Measurements from ENCODE around the gene TCEANC. TPM values are rescaled to one million over a fixed set of nuclear protein-coding genes. Genes with fewer than 3 reads are reported as not detected.
"Not testable (repeated sequence)": the region's sequence is repeated elsewhere in the genome, so short reads cannot be mapped to it uniquely, and the experiment has no call there.

The TCEANC gene
- total and polyA plus RNA-seq, 2 experiments from 2014 or later: 1.8 to 5.4 TPM

- Histone ChIP-seq H3K36me3 (replicated peaks; ENCODE audit: insufficient read depth, low read depth) (no peaks in the 10 kb centered on the region), H3K4me3 (no peak overlapping the region), H3K27ac (no peak overlapping the region), H3K79me2 (no peaks in the 10 kb centered on the region), H3K4me2 (no peak overlapping the region), H3K4me1 (ENCODE audit: insufficient read depth) (no peaks in the 10 kb centered on the region), H3K27me3 (no peaks in the 10 kb centered on the region), H3K9me3 (ENCODE audit: low read depth) (no peaks in the 10 kb centered on the region), H2AFZ (no peak overlapping the region), H4K20me1 (ENCODE audit: insufficient read depth, poor library complexity, severe bottlenecking) (no peaks in the 10 kb centered on the region), H3K9me2 (replicated peaks; ENCODE audit: insufficient read depth) (no peaks in the 10 kb centered on the region)
- no peak for TF ChIP-seq CTCF (IDR thresholded peaks at IDR 0.05; ENCODE audit: poor library complexity)
- TF ChIP-seq EZH2phosphoT487 (IDR thresholded peaks at IDR 0.05; ENCODE audit: low read depth, severe bottlenecking, unreplicated experiment): no peak
- no peak for TF ChIP-seq EZH2 (IDR thresholded peaks at IDR 0.05; ENCODE audit: borderline replicate concordance)
- WGBS (ENCODE audit: low lambda C conversion rate, missing lambda C conversion rate): 88% methylated on average over 8 of the region's 8 CpGs
- no peak for DNase-seq (ENCODE audit: low spot score)
Measured at GRCh38 chrX:13627306-13627705, 25.6 kb upstream of the TCEANC start.

- not testable (repeated sequence) for H2AFZ ChIP-seq; DNase-seq (ENCODE audit: low spot score); H3K79me2 ChIP-seq; H3K9me2 ChIP-seq (replicated peaks; ENCODE audit: insufficient read depth); H3K9me3 ChIP-seq (ENCODE audit: low read depth); H3K4me1 ChIP-seq (ENCODE audit: insufficient read depth); H3K27me3 ChIP-seq; H3K36me3 ChIP-seq (replicated peaks; ENCODE audit: insufficient read depth, low read depth); H4K20me1 ChIP-seq (ENCODE audit: insufficient read depth, poor library complexity, severe bottlenecking); H3K27ac ChIP-seq; H3K4me3 ChIP-seq; H3K4me2 ChIP-seq
- WGBS (ENCODE audit: low lambda C conversion rate, missing lambda C conversion rate): 82% methylated on average over 9 of the region's 9 CpGs
Measured at GRCh38 chrX:13637224-13637623, 15.7 kb upstream of the TCEANC start.

- no peaks in the 10 kb centered on the region for H3K36me3 ChIP-seq (replicated peaks; ENCODE audit: insufficient read depth, low read depth)
Measured at GRCh38 chrX:13638021-13638420, 14.9 kb upstream of the TCEANC start.

GRCh38 chrX:13638826-13639225, 14.1 kb upstream of the TCEANC start:
- Histone ChIP-seq H4K20me1 (ENCODE audit: insufficient read depth, poor library complexity, severe bottlenecking) (no peaks in the 10 kb centered on the region), H3K27me3 (no peaks in the 10 kb centered on the region), H3K79me2 (no peaks in the 10 kb centered on the region), H3K36me3 (replicated peaks; ENCODE audit: insufficient read depth, low read depth) (no peaks in the 10 kb centered on the region), H3K4me3 (no peak overlapping the region), H3K4me2 (no peak overlapping the region), H3K4me1 (ENCODE audit: insufficient read depth) (no peaks in the 10 kb centered on the region), H3K27ac (no peak overlapping the region), H2AFZ (no peak overlapping the region), H3K9me3 (ENCODE audit: low read depth) (no peaks in the 10 kb centered on the region), H3K9me2 (replicated peaks; ENCODE audit: insufficient read depth) (no peaks in the 10 kb centered on the region)
- DNase-seq (ENCODE audit: low spot score): no peak
- WGBS (ENCODE audit: low lambda C conversion rate, missing lambda C conversion rate): 56% methylated on average over 3 of the region's 3 CpGs
- TF ChIP-seq EZH2 (IDR thresholded peaks at IDR 0.05; ENCODE audit: borderline replicate concordance) (no peak), EZH2phosphoT487 (IDR thresholded peaks at IDR 0.05; ENCODE audit: low read depth, severe bottlenecking, unreplicated experiment) (no peak), CTCF (IDR thresholded peaks at IDR 0.05; ENCODE audit: poor library complexity) (no peak)

More at GRCh38 chrX:13638021-13638420, 14.9 kb upstream of the TCEANC start:
- Histone ChIP-seq H3K4me1 (ENCODE audit: insufficient read depth) (no peaks in the 10 kb centered on the region), H2AFZ (no peak overlapping the region), H3K4me2 (no peak overlapping the region), H3K27me3 (no peaks in the 10 kb centered on the region), H3K79me2 (no peaks in the 10 kb centered on the region), H3K27ac (no peak overlapping the region), H4K20me1 (ENCODE audit: insufficient read depth, poor library complexity, severe bottlenecking) (no peaks in the 10 kb centered on the region), H3K4me3 (no peak overlapping the region), H3K9me3 (ENCODE audit: low read depth) (no peaks in the 10 kb centered on the region), H3K9me2 (replicated peaks; ENCODE audit: insufficient read depth) (no peaks in the 10 kb centered on the region)
- DNase-seq (ENCODE audit: low spot score): no peak
- TF ChIP-seq CTCF (IDR thresholded peaks at IDR 0.05; ENCODE audit: poor library complexity): no peak
- no peak for TF ChIP-seq EZH2 (IDR thresholded peaks at IDR 0.05; ENCODE audit: borderline replicate concordance)
- TF ChIP-seq EZH2phosphoT487 (IDR thresholded peaks at IDR 0.05; ENCODE audit: low read depth, severe bottlenecking, unreplicated experiment): no peak
- WGBS (ENCODE audit: low lambda C conversion rate, missing lambda C conversion rate): 68% methylated on average over 1 of the region's 1 CpG

GRCh38 chrX:13641684-13642083, 11.3 kb upstream of the TCEANC start:
- WGBS (ENCODE audit: low lambda C conversion rate, missing lambda C conversion rate): 87% methylated on average over 2 of the region's 4 CpGs
- H3K9me3 ChIP-seq (ENCODE audit: low read depth); H4K20me1 ChIP-seq (ENCODE audit: insufficient read depth, poor library complexity, severe bottlenecking): not testable (repeated sequence)

More at GRCh38 chrX:13641684-13642083, 11.3 kb upstream of the TCEANC start:
- not testable (repeated sequence) for H3K27me3 ChIP-seq; H3K27ac ChIP-seq; DNase-seq (ENCODE audit: low spot score); H3K4me3 ChIP-seq; H3K4me2 ChIP-seq; H3K79me2 ChIP-seq; H3K4me1 ChIP-seq (ENCODE audit: insufficient read depth); H3K9me2 ChIP-seq (replicated peaks; ENCODE audit: insufficient read depth); H3K36me3 ChIP-seq (replicated peaks; ENCODE audit: insufficient read depth, low read depth); H2AFZ ChIP-seq
